GM21529 (cell line): ENCODE data around the gene ADAMTS16.

Experiments
- ATAC-seq: cut with Tn5 transposase; IDR thresholded peaks from one replicate; pipeline ENCODE4 v1.9.1; 2021; ENCODE audit not compliant: unreplicated experiment

ADAMTS16 gene

GRCh38 chr5:5340206-5340729 is 200.1 kb downstream of the ADAMTS16 start:
- ATAC-seq, result no peak

GRCh38 chr5:5341531-5342292 is 201.6 kb downstream of the ADAMTS16 start:
- ATAC-seq, result no peak

DNA sequence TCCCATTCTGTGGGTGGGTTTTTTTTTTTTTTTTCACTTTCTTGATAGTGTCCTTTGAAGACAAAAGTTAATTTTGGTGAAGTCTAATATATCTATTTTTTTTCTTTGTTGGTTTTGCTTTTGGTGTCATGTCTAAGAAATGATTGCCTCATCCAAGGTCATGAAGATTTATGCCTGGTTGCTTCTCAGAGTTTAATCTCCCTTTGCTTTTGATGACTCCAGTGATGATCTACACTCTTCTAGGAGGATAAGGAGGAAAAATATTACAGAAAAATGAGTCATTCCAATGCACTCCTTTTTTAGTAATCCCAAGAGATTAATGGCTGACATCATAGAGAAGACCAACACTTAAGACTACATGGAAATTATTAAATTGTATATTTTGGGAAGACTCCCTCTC is 202.7 kb downstream of the ADAMTS16 start:
- no peak for ATAC-seq

DNA sequence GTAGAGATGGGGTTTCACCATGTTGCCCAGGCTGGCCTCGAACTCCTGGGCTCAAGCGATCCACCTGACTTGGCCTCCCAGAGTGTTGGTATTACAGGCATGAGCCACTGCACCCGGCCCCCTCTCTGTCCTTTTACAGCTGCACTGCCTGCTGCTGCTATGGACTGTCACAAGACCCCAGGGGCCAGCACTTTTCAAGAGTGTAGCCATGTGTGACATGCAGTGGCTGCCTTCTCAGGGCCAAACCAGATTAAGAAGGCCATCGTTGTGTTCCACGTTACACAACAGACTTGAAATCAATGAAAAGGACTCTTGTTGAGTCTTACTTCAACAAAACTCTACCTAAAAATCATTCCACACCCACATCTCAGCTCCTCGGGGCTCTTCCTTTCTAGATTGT is 203.4 kb downstream of the ADAMTS16 start:
- no peak for ATAC-seq

DNA sequence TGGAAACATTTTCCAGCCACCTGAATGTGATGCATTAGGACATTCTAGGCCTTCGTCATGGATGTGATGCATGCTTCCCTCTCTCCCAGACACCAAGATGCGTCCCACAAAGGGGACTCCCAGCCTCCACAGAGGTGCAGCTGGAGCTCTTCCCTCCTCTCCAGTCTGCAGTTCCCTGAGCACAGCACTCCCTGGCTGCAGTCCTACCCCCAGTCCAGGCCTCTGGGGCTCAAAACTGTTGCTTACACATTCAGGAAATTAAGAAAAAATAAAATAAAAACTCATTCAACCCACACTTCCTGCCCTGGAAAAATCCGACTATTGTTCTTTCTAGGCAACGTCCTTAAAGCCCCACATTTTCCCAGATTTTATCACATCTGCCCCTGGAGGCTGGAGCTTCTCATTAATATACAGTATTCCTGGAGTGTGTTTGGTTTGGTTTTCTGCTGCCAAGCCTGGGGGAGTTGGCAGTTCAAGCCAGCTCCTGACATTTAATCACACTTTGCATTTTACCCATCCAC is 204.0 kb downstream of the ADAMTS16 start:
- ATAC-seq, result no peak

DNA sequence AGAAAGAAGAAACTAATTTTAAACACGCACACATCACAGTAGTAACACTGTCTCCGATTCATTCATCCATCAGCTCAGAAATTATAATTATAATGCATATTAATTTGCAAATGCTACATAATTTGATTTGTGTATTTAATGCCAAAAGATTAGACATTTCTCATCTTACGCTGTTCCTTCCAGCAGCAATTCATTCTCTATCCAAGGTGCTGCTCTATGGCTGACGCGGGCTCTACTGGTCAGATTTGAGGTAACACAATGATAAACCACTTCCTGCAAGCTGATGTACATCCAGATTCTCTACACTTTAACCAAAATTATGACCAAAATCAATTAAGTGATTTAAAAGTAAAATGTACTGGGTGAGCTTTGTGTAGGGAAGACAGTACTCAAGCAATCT is 204.5 kb downstream of the ADAMTS16 start:
- ATAC-seq, result no peak

DNA sequence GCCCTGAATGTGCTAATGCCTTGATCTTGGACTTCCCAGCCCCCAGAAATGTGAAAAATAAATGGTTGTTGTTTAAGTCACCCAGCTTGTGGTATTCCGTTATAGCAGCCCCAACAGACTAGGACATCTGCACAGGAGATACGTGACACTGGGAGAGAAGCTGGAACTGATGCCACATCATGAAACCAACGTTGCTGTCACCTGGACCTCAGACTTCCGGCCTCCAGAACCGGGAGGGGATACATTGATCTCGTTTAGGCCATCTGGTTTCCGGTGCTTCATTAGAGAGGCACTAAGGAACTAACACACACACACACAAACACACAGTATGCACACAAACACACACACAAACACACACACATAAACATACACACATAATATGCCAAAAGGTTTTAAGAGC is 207.3 kb downstream of the ADAMTS16 start:
- ATAC-seq, result no peak

DNA sequence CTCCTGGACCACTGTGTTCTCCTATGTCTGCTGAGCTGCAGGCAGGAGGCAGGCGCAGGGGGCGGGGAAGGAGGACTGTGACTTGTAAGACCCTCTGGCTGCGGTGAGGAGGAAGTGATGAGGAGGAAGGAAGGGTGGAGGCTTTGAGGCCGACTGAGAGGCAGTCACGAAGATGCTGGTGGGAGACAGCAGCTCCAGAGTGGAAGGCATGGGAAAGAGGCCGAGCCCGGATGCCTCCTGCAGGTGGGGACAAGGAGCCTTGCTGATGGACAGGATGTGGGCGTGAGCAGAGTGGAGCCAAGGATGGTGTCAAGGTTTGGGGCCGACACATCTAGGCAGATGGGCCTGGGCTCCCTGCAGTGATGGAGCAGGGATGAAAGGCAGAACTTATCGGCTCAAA is 208.0 kb downstream of the ADAMTS16 start:
- ATAC-seq, result no peak

- no peak for ATAC-seq
Observed at GRCh38 chr5:5348576-5348975, 208.4 kb downstream of the ADAMTS16 start.

DNA sequence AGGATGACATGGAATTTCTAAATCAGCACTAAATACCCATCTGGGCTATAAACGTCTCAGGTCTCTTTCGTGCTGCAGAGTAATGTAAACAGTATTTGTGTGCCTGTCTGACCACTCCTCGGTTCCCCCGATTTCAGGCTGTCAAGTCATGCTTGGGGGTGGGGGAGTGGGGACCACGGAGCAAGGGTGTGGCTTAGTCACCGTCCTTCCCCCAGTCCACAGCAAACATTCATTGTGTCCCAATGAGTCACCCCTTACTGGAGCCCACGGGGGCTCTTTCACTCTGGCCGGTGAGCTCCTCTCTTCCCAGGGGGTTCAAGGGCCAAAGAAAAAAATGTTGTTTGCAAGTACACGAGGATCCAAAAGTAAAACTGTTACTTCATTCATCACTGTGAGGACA is 210.0 kb downstream of the ADAMTS16 start:
- ATAC-seq, result no peak

DNA sequence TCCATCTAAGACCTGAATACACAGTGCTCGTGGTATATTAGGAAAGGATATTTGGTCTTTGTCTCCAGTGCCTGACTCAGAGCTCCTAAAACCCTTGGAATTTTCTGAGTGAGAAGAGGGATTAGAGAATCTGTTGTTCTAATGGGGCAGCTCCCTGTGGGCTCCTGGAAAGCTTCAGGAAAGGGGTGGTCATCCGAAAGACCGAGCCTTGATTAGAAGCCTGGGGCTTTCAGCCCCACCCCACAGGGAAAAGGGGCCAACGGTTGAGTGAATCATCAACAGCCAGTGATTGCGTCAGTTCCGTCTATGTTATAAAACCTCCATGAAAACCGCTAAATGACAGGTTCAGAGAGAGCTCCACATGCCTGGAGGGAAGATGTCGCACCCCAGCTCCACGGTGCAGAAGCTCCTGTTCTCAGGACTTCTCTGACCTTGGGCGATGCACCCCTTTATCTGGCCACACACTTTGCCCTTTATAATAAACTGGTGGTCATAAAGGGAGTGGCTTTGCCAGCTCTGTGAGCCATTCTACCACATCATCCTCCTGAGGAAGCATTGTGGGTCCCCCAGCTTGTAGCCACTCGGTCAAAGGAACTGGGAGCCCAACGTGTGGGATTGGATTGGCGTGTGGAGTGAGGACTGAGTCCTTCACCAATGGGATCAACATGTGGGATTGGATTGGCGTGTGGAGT is 211.3 kb downstream of the ADAMTS16 start:
- no peak for ATAC-seq

GRCh38 chr5:5352675-5353074 is 212.5 kb downstream of the ADAMTS16 start:
- ATAC-seq, result no peak

GRCh38 chr5:5353681-5354080 is 213.6 kb downstream of the ADAMTS16 start:
- no peak for ATAC-seq

DNA sequence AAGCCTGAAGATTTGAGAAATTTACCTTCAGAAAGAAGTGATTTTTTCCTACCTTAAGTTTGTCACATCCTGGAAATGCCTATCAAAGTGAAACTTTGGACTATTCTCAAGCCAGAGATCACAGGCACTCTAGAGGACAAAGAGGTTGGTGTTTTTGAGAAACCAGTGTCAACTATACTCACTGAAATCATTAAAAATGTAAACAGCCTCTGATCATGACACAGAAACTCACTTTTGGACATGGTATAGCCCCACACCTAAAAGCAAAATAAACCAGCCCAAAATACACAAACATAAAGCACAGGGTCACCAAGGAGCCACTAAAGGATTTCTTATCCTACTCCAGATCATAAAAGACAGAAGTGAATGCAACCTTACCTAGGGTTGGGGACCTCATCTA is 216.6 kb downstream of the ADAMTS16 start:
- no peak for ATAC-seq

GRCh38 chr5:5359618-5360017 is 219.5 kb downstream of the ADAMTS16 start:
- ATAC-seq, result no peak

DNA sequence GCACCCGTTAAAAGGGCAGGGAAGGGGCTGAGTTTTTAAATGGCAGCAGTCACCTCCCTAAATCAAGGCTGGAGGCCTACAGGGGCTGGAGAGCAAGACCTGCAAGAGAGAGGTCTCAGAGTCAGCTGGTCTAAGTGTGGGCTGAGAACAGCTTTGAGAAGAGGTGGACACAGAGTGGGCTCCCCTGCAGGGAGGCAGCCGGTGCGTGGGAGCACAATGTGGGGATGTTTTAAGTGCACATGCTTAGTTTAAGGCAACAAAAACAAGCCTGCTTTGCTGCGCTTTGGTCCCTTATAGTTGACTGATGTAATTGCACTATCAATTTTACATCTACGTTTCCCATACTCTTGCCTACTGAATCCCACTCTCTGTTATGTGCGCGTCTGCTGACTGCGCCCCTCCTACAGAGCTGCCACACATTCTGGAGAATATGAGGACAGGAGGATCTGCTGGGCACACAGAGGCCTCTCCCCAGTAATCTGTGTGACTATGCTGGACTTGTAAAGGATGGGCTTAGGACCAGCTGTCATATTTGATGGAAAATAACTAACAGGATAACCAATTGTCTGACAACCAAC is 220.3 kb downstream of the ADAMTS16 start:
- ATAC-seq, result no peak

DNA sequence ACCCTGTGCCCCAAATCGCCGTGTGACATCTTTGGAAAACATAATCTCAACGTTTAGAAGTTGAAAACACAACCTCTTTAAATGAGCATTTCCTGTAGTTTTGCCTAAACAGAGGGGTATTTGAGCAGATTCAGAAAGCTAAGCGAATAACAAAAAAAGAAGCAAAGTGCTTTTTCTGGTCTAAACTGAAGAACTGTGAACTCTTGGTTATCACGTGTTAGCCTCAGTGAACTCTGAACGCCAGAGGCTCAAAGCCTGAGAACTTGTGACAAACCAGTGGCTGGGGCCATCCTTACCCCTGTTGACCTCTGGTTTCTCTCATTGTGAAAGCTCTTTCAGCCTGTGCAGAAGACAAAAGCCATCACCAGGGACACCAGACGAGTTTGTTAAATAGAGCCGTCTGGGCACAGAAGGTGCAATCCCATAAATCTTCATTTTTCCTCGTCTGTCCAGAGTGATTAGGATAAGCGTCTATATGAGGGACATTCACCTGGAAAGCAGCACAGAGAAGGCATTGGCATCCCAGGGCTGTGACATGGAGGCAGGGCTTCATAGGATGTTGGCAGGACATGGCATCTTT is 220.9 kb downstream of the ADAMTS16 start:
- ATAC-seq, result no peak

GRCh38 chr5:5363045-5363444 is 222.9 kb downstream of the ADAMTS16 start:
- ATAC-seq, result no peak

- ATAC-seq, result no peak
Observed at GRCh38 chr5:5364932-5365331, 224.8 kb downstream of the ADAMTS16 start.

- no peak for ATAC-seq
Observed at GRCh38 chr5:5367739-5368138, 227.6 kb downstream of the ADAMTS16 start.

- ATAC-seq, result no peak
Observed at GRCh38 chr5:5369051-5369605, 229.0 kb downstream of the ADAMTS16 start.
